WTC11 (cell line): Measurements from ENCODE around the gene ZNF280D. TPM values are rescaled to one million over a fixed set of nuclear protein-coding genes. Genes with fewer than 3 reads are reported as not detected.

Experiments used
- AFF4 ChIP-seq: sonication (generic); formaldehyde crosslinking; IDR thresholded peaks from 2 replicates; pipeline ENCODE4 v1.8.1; 2023; ENCODE audit warnings: mild to moderate bottlenecking, missing genetic modification reagents, borderline replicate concordance
- CBFB ChIP-seq: sonication (generic); formaldehyde crosslinking; IDR thresholded peaks from 2 replicates; pipeline ENCODE4 v1.8.1; 2022; ENCODE audit warnings: mild to moderate bottlenecking, low read depth, missing genetic modification reagents
- ERG ChIP-seq: fragments of 250-450 bp; sonication (Bioruptor Pico); IDR thresholded peaks from 2 replicates; pipeline ENCODE4 v1.8.0; 2021; ENCODE audit warnings: mild to moderate bottlenecking
- ETV6 ChIP-seq: sonication (generic); formaldehyde crosslinking; IDR thresholded peaks from 2 replicates; pipeline ENCODE4 v1.8.1; 2022; ENCODE audit warnings: mild to moderate bottlenecking, missing genetic modification reagents
- FOXP1 ChIP-seq: sonication (generic); formaldehyde crosslinking; IDR thresholded peaks from 2 replicates; pipeline ENCODE4 v1.8.0; 2022; ENCODE audit warnings: missing genetic modification reagents, mild to moderate bottlenecking, moderate library complexity, borderline replicate concordance
- JAZF1 ChIP-seq: fragments of 250-450 bp; sonication (Bioruptor Pico); IDR thresholded peaks from 2 replicates; pipeline ENCODE4 v1.9.0; 2021; ENCODE audit warnings: moderate library complexity, mild to moderate bottlenecking, inconsistent platforms
- MYBL2 ChIP-seq: sonication (generic); formaldehyde crosslinking; IDR thresholded peaks from 2 replicates; pipeline ENCODE4 v1.8.1; 2023; ENCODE audit warnings: mild to moderate bottlenecking, moderate library complexity, missing genetic modification reagents
- NR1H2 ChIP-seq: sonication (generic); formaldehyde crosslinking; IDR thresholded peaks from 2 replicates; pipeline ENCODE4 v1.9.0; 2021; ENCODE audit warnings: mild to moderate bottlenecking, moderate library complexity, missing genetic modification reagents
- NR3C1 ChIP-seq: sonication (generic); formaldehyde crosslinking; conservative IDR thresholded peaks from 2 replicates; pipeline ENCODE4 v1.8.1; 2023; ENCODE audit warnings: low read depth, mild to moderate bottlenecking, missing genetic modification reagents
- PREB ChIP-seq: sonication (generic); formaldehyde crosslinking; IDR thresholded peaks from 2 replicates; pipeline ENCODE4 v1.8.1; 2022; ENCODE audit warnings: mild to moderate bottlenecking, missing genetic modification reagents, moderate library complexity, borderline replicate concordance
- RELA ChIP-seq: sonication (generic); formaldehyde crosslinking; IDR thresholded peaks from 2 replicates; pipeline ENCODE4 v1.8.1; 2022; ENCODE audit warnings: missing genetic modification reagents, mild to moderate bottlenecking, borderline replicate concordance
- TEAD1 ChIP-seq: sonication (generic); formaldehyde crosslinking; IDR thresholded peaks from 2 replicates; pipeline ENCODE4 v1.8.0; 2022; ENCODE audit warnings: mild to moderate bottlenecking, missing genetic modification reagents
- ZBTB43 ChIP-seq: sonication (generic); formaldehyde crosslinking; IDR thresholded peaks from 2 replicates; pipeline ENCODE4 v1.8.1; 2023; ENCODE audit warnings: mild to moderate bottlenecking, missing genetic modification reagents
- ZNF121 ChIP-seq: sonication (generic); formaldehyde crosslinking; IDR thresholded peaks from 2 replicates; pipeline ENCODE4 v1.8.0; 2023; ENCODE audit warnings: missing genetic modification reagents
- ZNF138 ChIP-seq: sonication (generic); formaldehyde crosslinking; conservative IDR thresholded peaks from 2 replicates; pipeline ENCODE4 v1.8.1; 2022; ENCODE audit warnings: mild to moderate bottlenecking, moderate library complexity, missing genetic modification reagents
- ZNF263 ChIP-seq: sonication (generic); formaldehyde crosslinking; IDR thresholded peaks from 2 replicates; pipeline ENCODE4 v1.8.1; 2022; ENCODE audit warnings: low read depth, mild to moderate bottlenecking, moderate library complexity, missing genetic modification reagents
- ZNF317 ChIP-seq: sonication (generic); formaldehyde crosslinking; IDR thresholded peaks from 2 replicates; pipeline ENCODE4 v1.8.1; 2023; ENCODE audit warnings: low read depth, mild to moderate bottlenecking, moderate library complexity, missing genetic modification reagents, borderline replicate concordance
- ZNF425 ChIP-seq: fragments of 250-450 bp; sonication (Bioruptor Pico); conservative IDR thresholded peaks from 2 replicates; pipeline ENCODE4 v1.9.0; 2021; ENCODE audit warnings: mild to moderate bottlenecking
- total RNA-seq: library from RNA; stranded (reverse); gene quantifications from 3 replicates; pipeline ENCODE4 v1.2.3, GENCODE V29; 2021
- TF ChIP-seq, protein P1 (sequence below): sonication (generic); formaldehyde crosslinking; IDR thresholded peaks from 2 replicates; pipeline ENCODE4 v1.8.1; 2023; ENCODE audit warnings: mild to moderate bottlenecking, missing genetic modification reagents, moderate library complexity
- TF ChIP-seq, protein P2 (sequence below): fragments of 250-450 bp; sonication (Bioruptor Pico); IDR thresholded peaks from 2 replicates; pipeline ENCODE4 v1.9.0; 2021; ENCODE audit warnings: mild to moderate bottlenecking

ZNF280D gene
- total RNA-seq, 1 experiment from 2014 or later, result 25.7 TPM

- TF ChIP-seq FOXP1 (CRISPR knock-in tag) (peak; percentile 100), ETV6 (CRISPR knock-in tag) (peak; percentile 98), MYBL2 (CRISPR knock-in tag) (peak; percentile 98), PREB (CRISPR knock-in tag) (0 out of 2 replicates have a peak, but pooled peaks have one; percentile 39), NR1H2 (CRISPR knock-in tag) (peak; percentile 93), RELA (CRISPR knock-in tag) (peak; percentile 99), JAZF1 (CRISPR knock-in tag) (no peak), ZNF263 (CRISPR knock-in tag) (peak; percentile 88), ZNF425 (CRISPR knock-in tag) (no peak), ZNF317 (CRISPR knock-in tag) (peak; percentile 86), NR3C1 (no peak), CBFB (0 out of 2 replicates have a peak, but pooled peaks have one; percentile 29), TEAD1 (CRISPR knock-in tag) (peak; percentile 98), ZBTB43 (CRISPR knock-in tag) (peak; percentile 99), ZNF138 (CRISPR knock-in tag) (peak; percentile 97), AFF4 (peak; percentile 97; the same call in 1 of the 2 replicates), ZNF121 (CRISPR knock-in tag) (peak; percentile 89), ERG (no peak)
- TF ChIP-seq, protein P1, sequence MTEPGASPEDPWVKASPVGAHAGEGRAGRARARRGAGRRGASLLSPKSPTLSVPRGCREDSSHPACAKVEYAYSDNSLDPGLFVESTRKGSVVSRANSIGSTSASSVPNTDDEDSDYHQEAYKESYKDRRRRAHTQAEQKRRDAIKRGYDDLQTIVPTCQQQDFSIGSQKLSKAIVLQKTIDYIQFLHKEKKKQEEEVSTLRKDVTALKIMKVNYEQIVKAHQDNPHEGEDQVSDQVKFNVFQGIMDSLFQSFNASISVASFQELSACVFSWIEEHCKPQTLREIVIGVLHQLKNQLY (CRISPR knock-in tag), result peak; percentile 94; the same call in 1 of the 2 replicates
- TF ChIP-seq, protein P2, sequence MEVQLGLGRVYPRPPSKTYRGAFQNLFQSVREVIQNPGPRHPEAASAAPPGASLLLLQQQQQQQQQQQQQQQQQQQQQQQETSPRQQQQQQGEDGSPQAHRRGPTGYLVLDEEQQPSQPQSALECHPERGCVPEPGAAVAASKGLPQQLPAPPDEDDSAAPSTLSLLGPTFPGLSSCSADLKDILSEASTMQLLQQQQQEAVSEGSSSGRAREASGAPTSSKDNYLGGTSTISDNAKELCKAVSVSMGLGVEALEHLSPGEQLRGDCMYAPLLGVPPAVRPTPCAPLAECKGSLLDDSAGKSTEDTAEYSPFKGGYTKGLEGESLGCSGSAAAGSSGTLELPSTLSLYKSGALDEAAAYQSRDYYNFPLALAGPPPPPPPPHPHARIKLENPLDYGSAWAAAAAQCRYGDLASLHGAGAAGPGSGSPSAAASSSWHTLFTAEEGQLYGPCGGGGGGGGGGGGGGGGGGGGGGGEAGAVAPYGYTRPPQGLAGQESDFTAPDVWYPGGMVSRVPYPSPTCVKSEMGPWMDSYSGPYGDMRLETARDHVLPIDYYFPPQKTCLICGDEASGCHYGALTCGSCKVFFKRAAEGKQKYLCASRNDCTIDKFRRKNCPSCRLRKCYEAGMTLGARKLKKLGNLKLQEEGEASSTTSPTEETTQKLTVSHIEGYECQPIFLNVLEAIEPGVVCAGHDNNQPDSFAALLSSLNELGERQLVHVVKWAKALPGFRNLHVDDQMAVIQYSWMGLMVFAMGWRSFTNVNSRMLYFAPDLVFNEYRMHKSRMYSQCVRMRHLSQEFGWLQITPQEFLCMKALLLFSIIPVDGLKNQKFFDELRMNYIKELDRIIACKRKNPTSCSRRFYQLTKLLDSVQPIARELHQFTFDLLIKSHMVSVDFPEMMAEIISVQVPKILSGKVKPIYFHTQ, result no peak
Observed at GRCh38 chr15:56733136-56734012, at the start of gene ZNF280D (continued).
